Astrocyte of the cerebellum (primary cell): ENCODE results near the gene ZDHHC17.
A peak's percentile ranks its signal among the peaks of the same experiment; 100 is the strongest.

ENCODE experiments used
- DNase-seq: peaks from one replicate; pipeline ENCODE4 v3.0.0-alpha.2; 2011; ENCODE audit warnings: low read depth
- H3K4me3 ChIP-seq: 2 replicates; pipeline ENCODE4 v1.5.1; 2011; ENCODE audit warnings: mild to moderate bottlenecking, low read depth, low read length, moderate library complexity
- CTCF ChIP-seq: IDR thresholded peaks from 2 replicates; pipeline ENCODE4 v1.5.1; 2012; ENCODE audit warnings: low read length, low read depth, moderate library complexity, mild to moderate bottlenecking; ENCODE audit errors: missing control alignments
- in situ Hi-C: cut with HindIII; loops from 2 replicates; pipeline ENCODE4 v1.10.0; 2017; ENCODE audit warnings: low sequenced_read_pairs

The ZDHHC17 gene

GRCh38 chr12:76871742-76872141 is 107.8 kb downstream of the ZDHHC17 start:
- in situ Hi-C loops: no loop called here
- TF ChIP-seq CTCF: no peak
- DNase-seq: no peak
- H3K4me3 ChIP-seq: no peak overlapping the region

GRCh38 chr12:76872415-76872814 is 108.5 kb downstream of the ZDHHC17 start:
- no peak for TF ChIP-seq CTCF
- in situ Hi-C loops: no loop called here
- DNase-seq: no peak
- no peak overlapping the region for H3K4me3 ChIP-seq

- no peak for TF ChIP-seq CTCF
- DNase-seq: no peak
- in situ Hi-C loops: no loop called here
- no peak overlapping the region for H3K4me3 ChIP-seq
Observed at GRCh38 chr12:76874027-76874426, 110.1 kb downstream of the ZDHHC17 start.

- H3K4me3 ChIP-seq: no peak overlapping the region
- DNase-seq: no peak
- no peak for TF ChIP-seq CTCF
- in situ Hi-C loops: no loop called here
Observed at GRCh38 chr12:76874491-76875190, 110.7 kb downstream of the ZDHHC17 start.

- H3K4me3 ChIP-seq: no peak overlapping the region
- in situ Hi-C loops: no loop called here
- DNase-seq: no peak
- TF ChIP-seq CTCF: no peak
Observed at GRCh38 chr12:76876696-76877229, 112.8 kb downstream of the ZDHHC17 start.

GRCh38 chr12:76878099-76878898 is 114.4 kb downstream of the ZDHHC17 start:
- TF ChIP-seq CTCF: peak; percentile 19
- no peak for DNase-seq
- in situ Hi-C loops: no loop called here
- H3K4me3 ChIP-seq: peak overlapping the region; percentile 91
